ENCODE measurements around the gene TUBGCP2.
"Not testable (repeated sequence)": the region's sequence is repeated elsewhere in the genome, so short reads cannot be mapped to it uniquely, and the experiment has no call there.

The TUBGCP2 gene

DNA sequence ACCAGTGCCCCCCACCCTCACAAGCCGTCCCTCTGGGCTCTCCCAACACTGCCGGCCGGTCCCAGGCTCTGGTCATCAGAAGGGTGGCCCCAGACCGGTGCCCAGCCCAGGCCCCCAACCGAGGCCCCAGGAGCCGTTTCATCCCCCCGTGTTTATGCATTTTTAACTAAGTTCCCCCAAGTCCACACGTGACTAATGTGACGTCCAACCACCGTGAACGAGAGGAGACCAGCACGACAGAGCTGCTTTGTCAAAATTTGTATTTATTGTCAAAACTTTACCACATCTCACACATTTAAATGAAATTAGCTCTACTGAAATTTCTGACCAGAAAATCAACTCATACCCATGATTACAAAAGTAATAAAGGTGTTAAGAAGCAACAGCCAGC is 62.4 kb downstream of the TUBGCP2 start:
- DNase-seq: no peak

GRCh38 chr10:133245439-133246235 is 63.0 kb downstream of the TUBGCP2 start:
- no peak for DNase-seq

GRCh38 chr10:133243593-133243992 is 65.1 kb downstream of the TUBGCP2 start:
- no peak for DNase-seq

DNA sequence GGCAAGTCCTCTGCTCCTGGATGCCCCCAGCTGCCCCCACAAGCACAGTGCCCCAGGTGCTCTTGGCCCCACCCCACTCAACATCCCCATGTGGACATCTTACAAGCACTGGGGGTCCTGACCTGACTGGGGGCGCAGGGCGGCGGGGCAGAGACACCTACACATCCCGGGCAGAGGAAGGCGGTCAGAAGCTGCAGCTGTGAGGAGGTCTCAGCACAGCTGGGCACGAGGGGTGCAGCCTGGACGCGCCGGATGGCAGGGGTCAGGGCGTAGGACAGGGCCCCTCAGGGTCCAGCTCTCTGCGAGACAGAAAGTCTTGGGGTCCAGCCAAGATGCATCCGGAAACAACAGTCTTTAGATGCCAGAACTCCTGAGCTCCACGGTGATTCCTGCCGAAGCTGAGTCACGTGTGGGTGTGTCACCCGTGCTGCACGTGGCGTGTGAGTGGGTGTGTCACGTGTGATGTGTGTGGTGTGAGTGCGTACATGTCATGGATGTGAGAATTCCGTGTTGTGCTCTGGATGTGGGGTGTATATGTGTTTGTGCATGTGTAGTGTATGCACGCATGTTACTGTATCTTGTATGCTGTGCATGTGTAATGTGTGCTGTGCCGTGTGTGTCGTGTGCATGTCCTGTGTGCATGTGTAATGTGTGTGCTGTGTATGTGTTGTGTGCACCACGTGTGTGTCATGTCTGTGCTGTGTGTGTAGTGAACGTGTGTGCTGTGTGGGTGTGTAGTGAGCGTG is 65.9 kb downstream of the TUBGCP2 start:
- DNase-seq: no peak

- DNase-seq: no peak
Observed at GRCh38 chr10:133241501-133242205, 67.0 kb downstream of the TUBGCP2 start.

DNA sequence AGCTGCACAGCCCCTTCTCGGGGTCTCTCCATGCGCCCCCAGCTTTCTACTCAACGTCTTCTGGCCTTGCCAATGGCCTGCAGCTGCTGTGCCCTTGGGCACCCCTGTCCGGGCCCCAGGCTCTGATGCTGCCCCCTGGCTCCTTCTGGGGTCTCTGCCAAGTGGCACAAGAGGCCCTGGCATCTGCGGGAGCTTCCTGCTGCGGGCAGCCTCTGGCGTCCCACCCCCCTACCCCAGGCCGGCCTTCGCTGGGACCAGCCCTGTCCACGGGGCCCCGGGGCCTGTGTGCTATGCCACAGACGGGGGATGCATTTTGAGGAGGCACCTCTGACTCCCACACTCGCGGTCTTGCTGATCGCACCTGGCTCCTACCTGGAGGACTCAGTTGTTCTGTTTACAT is 68.7 kb downstream of the TUBGCP2 start:
- no peak for DNase-seq

GRCh38 chr10:133238466-133238804 is 70.2 kb downstream of the TUBGCP2 start:
- DNase-seq: no peak

DNA sequence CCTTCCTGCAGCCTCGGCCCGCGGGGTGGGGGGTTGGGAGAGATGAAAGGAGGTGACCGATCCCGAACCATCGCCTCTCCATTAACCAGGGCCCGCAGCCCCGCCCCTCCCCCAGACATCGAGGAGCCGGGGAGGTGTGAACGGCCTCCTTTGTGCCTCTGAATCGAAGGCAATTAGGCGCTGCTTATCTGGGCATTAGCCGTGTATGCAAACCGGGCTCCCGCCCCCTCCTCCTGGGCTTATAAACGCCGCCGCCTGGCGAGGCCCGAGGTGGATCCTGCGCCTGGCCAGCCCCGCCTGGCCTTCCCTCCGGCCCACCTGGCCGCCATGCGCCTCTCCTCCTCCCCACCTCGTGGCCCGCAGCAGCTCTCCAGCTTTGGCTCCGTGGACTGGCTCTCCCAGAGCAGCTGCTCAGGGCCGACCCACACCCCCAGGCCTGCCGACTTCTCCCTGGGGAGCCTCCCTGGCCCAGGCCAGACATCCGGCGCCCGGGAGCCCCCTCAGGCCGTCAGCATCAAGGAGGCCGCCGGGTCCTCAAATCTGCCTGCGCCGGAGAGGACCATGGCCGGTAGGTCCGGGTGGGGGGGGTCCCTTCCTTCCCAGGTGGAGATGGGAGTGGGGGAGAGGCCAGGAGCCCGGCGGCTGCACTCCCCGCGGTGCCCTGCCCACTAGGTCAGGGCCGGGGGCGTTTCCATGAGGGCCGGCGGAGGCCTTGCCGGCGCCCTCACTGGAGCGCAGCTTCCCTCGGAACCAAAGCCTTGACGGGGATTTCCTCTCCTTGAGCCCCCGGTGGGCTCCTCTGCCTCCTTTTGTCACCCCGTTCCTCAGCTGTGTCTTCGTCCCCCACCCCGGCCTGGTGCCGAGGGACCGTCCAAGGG is 70.8 kb downstream of the TUBGCP2 start, which contains the start of gene VENTX:
TSS of gene VENTX (plus strand) at position 268 of the 878 bp plus-strand sequence. CDS start at position 328, 60 bp downstream.
- no peak for DNase-seq

DNA sequence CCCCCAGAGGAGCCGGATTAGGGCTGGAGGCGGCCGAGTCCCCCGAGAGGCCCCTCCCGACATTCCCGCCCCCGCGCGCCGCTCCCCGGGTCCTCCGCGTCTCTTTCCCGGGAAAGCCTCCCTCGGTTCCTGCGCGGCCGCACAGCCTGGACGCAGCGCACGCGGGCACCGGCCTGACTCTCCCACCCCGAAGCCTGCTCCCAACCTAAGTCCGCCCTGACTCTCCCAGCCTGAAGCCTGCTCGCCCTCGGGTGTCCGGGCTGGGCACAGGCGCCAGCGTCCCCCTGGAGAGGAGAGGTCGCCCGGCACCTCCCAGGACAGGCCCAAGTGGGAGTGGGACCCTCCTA is 71.5 kb downstream of the TUBGCP2 start:
- DNase-seq: no peak

DNA sequence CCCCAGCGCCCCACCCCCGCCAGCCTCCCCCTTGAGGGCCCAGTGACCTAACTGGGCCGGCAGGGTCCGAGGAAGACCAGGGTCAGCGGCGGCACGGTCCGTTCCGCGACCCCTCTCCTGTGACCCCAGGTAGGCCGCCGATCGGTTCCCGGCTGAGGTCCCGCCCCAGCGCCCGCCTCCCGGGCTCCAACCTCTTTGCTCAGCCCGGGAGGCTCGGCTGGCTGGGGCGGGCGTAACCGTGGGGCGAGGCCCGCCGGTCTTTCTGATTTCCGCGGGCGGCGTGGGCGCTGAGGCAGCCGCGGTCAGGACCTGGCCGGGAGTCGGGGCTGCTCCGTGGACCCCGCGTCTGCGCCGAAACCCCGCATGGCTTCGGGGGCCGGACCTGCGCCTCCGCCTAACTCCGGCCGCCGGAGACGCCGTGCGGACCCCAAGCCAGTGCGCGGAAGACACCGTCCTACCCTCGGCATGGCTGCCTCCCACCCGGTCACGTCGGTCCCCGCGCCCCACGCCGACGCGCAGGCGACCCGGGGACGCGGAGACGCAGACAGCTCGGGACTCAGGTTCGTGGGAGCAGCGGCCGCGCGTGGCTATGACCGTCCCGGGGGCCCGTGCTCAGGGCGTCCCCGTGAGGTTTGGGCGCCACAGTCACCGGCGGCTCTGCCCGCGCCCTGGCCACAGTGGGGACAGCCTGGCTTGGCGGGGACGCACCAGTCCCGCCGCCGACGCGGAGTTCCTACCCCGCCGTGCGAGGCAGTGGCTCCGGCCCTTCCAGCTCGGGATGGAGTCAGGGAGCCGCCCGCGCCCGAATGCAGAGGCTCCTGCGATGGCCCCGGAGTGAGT is 72.1 kb downstream of the TUBGCP2 start:
- no peak for DNase-seq

- no peak for DNase-seq
Observed at GRCh38 chr10:133235932-133236331, 72.7 kb downstream of the TUBGCP2 start.

DNA sequence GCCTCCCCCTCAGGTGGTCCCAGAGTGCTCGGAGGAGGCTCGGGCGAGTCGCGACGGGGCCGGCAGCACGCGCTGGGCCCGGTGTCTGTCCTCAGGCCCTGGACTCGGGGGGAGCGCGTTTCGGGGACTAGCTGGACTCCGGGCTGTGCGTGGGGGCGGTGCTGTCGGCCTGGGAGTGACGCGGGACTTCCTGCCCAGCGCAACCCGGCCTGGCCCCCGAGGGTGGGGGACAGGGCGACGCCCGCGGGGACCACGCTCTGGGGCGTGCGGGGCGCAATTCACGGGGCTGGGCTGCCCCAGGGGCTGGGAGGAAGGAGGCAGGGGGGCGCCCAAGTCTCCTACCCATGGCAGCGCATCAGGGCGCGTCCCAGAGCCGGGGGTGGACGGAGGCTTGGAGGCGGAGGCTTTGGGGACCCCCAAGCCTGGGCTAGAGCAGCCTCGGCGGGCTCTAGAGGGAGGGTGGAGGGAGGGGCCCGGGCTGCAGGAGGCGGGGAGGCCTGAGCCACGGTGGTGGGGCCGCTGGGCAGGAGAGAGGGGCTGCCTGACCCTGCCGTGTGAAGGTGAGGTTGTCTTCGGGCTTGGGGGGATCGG is 73.3 kb downstream of the TUBGCP2 start:
- DNase-seq: no peak

DNA sequence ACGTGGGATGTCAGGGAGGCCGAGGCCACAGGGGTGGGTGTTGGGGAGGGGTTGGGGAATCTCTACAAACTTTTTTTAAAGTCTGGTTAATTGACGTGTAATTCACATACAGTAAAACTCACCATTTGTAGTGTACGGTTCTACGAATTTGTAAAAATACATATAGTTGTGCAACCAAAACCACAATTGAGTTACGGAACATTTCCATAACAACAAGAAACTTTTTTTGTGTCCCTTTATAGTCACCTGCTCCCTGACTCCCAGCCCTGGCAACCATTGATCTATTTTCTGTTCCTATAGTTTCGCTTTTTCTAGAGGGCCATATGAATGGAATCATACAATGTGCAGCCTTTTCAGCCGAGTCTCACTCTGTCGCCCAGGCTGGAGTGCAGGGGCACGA is 73.9 kb downstream of the TUBGCP2 start:
- not testable (repeated sequence) for DNase-seq

DNA sequence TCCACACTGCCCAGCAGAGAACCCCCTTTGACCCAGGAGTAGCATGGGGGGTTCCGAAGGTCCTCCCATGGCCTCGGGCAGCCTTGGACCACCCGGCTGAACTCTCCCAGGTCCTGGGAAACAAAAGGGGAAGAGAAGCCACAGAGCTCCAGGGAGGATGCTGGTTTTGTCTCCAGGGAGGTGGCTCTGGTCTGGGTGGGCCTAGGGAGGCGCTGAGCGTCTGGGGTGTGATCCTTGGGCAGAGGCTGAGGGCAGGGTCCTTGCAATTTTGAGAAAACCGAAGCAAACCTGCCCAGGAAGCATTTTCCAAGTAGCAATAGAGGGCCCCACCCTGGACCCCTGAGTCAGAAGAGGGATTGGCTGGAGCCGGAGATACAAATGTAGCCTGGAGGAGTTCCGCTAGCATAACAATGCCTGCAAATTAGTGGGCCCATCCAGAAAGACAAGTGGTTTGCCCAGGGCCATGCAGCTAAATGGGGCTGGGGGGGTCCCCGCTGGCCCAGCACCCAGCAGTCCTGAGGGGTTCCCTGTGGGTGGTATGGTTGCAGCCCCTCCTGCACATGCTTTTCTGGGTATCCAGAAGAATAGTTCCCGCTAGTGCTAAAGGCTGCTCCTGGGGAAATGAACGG is 76.6 kb downstream of the TUBGCP2 start:
- no peak for DNase-seq

DNA sequence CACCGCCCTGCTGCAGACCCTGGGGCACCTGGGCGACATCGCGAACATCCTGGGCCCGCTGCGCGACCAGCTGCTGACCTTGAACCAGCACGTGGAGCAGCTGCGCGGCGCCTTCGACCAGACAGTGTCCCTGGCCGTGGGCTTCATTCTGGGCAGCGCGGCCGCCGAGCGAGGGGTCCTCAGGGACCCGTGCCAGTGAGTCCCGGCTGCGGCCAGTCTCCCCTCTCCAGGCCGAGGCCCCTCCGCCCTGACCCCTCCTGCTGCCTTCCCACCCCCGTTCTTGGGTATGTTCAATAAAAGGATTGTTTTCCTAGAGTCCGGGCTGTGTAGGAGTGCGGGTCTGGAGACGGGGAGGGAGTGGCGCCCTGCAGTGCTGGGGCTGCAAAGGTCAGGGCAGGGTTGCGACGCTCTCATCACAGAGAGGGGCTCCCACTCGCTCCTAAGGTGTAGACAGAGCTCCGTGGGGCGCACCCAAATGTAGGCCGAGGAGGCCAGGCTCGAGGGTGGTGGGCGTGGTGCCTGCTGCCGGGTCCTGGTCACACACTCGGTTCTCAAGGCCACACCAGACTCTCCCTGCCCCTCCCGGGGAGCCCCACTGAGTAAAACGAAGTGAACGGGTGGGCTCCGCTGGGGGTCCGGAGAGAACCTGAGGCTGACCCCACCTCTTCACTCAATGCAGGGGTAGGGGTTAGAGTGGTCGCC is 77.3 kb downstream of the TUBGCP2 start:
- DNase-seq: no peak

- no peak for DNase-seq
Observed at GRCh38 chr10:133230387-133231195, 78.1 kb downstream of the TUBGCP2 start.

- DNase-seq: no peak
Observed at GRCh38 chr10:133230044-133230361, 78.7 kb downstream of the TUBGCP2 start, which contains the start of gene UTF1. Gene UTF1, plus strand, starts transcription at chr10:133230217. Its CDS starts 72 bp downstream, at chr10:133230289.

GRCh38 chr10:133229265-133230043 is 79.2 kb downstream of the TUBGCP2 start:
- DNase-seq: no peak

Data from C1 segment of cervical spinal cord (tissue), 14 donors.